Adrenal gland (tissue), 5 donors: ENCODE results near the gene SCARF2.

Source experiments
- POLR2A ChIP-seq, 2 donors: fragments of 450-650 bp; IDR thresholded peaks; one replicate each; pipeline ENCODE4 v1.6.1; 2017; ENCODE audit warnings: antibody characterized with exemption in 2 of 2, mild to moderate bottlenecking in 2 of 2, moderate library complexity in 1 of 2
- TF ChIP-seq, protein P1 (sequence below), 6 experiments: fragments of 450-650 bp in 4 of 6; fragments of 200-600 bp in 2 of 6; sonication (generic) in 1 of 6; IDR thresholded peaks; 1 replicate in 5 of 6; 2 replicates in 1 of 6; pipeline versions ENCODE4 v1.5.1 to v1.8.0; 2016 to 2021; ENCODE audit warnings: antibody characterized with exemption in 6 of 6, mild to moderate bottlenecking in 2 of 6, moderate library complexity in 1 of 6
- donor health status: DM: no; HTN: no; CAD: no.

- TF ChIP-seq, protein P1, sequence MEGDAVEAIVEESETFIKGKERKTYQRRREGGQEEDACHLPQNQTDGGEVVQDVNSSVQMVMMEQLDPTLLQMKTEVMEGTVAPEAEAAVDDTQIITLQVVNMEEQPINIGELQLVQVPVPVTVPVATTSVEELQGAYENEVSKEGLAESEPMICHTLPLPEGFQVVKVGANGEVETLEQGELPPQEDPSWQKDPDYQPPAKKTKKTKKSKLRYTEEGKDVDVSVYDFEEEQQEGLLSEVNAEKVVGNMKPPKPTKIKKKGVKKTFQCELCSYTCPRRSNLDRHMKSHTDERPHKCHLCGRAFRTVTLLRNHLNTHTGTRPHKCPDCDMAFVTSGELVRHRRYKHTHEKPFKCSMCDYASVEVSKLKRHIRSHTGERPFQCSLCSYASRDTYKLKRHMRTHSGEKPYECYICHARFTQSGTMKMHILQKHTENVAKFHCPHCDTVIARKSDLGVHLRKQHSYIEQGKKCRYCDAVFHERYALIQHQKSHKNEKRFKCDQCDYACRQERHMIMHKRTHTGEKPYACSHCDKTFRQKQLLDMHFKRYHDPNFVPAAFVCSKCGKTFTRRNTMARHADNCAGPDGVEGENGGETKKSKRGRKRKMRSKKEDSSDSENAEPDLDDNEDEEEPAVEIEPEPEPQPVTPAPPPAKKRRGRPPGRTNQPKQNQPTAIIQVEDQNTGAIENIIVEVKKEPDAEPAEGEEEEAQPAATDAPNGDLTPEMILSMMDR (IDR thresholded peaks at IDR 0.05) = no peak
- no peak for TF ChIP-seq POLR2A (IDR thresholded peaks at IDR 0.05)
Measured at GRCh38 chr22:20406686-20407408, 30.8 kb downstream of the SCARF2 start.
